Measurements from ENCODE around the gene KRTAP5-6.

The KRTAP5-6 gene

DNA sequence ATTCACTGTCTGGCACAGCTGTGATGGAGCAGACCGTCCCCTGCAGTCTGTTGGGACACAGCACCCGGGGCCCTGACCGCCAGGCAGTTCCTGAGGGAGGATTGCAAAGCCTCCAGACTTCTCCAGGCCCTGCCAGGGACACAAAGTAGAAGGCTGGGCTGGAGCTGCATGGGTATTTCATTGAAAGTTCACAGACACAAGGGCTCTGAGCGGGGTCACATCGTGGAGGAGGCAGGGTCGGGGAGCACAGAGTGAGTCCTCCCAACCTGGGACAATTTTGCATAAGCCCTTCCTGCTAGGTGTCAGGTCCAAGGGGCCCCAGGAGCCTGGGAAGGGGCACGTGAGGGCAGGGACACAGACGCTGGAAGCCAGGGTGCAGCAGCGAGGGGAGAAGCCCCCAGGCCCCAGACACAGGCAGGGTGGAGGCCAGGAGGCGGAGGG, 37.7 kb downstream of the KRTAP5-6 start:
- Mint-ChIP-seq H3K27ac (no peak overlapping the region), H3K9me3 (peaks cover 35% of the 10 kb centered on the region), H3K4me3 (no peak overlapping the region), H3K27me3 (ENCODE audit: low read depth) (peaks cover 41% of the 10 kb centered on the region), H3K36me3 (ENCODE audit: low read depth) (peaks cover 7% of the 10 kb centered on the region), H3K4me1 (peaks cover 5% of the 10 kb centered on the region)
- TF ChIP-seq, protein P1, sequence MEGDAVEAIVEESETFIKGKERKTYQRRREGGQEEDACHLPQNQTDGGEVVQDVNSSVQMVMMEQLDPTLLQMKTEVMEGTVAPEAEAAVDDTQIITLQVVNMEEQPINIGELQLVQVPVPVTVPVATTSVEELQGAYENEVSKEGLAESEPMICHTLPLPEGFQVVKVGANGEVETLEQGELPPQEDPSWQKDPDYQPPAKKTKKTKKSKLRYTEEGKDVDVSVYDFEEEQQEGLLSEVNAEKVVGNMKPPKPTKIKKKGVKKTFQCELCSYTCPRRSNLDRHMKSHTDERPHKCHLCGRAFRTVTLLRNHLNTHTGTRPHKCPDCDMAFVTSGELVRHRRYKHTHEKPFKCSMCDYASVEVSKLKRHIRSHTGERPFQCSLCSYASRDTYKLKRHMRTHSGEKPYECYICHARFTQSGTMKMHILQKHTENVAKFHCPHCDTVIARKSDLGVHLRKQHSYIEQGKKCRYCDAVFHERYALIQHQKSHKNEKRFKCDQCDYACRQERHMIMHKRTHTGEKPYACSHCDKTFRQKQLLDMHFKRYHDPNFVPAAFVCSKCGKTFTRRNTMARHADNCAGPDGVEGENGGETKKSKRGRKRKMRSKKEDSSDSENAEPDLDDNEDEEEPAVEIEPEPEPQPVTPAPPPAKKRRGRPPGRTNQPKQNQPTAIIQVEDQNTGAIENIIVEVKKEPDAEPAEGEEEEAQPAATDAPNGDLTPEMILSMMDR (IDR thresholded peaks at IDR 0.05; ENCODE audit: unreplicated experiment in 3 of 3), result no peak

DNA sequence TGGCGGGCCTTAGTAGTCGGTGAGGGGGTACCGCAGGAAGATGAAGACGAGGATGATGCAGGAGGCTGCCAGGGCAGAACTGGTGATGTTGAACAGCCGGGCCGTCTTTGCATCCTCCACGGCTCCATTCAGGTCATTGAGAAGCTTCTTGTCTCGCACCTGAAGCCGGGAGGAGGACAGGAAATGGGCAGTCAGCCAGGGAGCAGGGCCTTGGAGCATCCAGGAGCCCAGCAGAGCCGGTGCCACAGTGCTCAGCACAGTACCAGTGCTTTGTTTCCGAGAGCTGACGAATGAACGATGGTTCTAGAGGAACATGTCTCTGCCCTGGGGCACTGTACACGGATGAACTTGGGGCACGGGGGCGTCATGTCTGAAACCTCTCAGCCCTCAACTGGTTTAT, 38.3 kb downstream of the KRTAP5-6 start:
- Mint-ChIP-seq H3K4me1 (peaks cover under 1% of the 10 kb centered on the region), H3K27me3 (ENCODE audit: low read depth) (peaks cover 41% of the 10 kb centered on the region), H3K9me3 (peaks cover 36% of the 10 kb centered on the region), H3K36me3 (ENCODE audit: low read depth) (peaks cover 7% of the 10 kb centered on the region), H3K27ac (no peak overlapping the region), H3K4me3 (no peak overlapping the region)
- TF ChIP-seq, protein P1 (IDR thresholded peaks at IDR 0.05; ENCODE audit: unreplicated experiment in 3 of 3), result no peak

DNA sequence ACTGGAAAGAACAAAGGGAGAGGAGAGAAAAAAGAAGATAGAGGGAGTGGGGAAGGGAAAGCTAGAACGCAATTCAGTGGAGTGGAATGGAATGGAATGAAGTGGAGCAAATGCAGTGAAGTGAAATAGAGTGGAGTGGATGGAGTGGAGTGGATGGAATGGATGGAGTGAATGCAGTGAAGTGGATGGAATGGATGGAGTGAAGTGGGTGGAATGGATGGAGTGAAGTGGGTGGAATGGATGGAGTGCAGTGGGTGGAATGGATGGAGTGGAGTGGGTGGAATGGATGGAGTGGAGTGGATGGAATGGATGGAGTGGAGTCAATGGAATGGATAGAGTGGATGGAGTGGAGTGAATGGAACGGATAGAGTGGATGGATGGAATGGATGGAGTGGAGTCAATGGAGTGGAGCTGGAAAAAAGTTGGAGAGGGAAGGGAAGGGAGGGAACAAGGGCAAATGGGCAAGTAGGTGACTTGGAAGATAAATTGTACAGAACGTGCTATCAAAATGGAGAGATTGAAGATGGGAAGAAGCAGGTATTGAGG, 39.5 kb downstream of the KRTAP5-6 start:
- Mint-ChIP-seq H3K27ac (no peak overlapping the region), H3K36me3 (ENCODE audit: low read depth) (peaks cover 2% of the 10 kb centered on the region), H3K4me1 (no peaks in the 10 kb centered on the region), H3K27me3 (ENCODE audit: low read depth) (peaks cover 32% of the 10 kb centered on the region), H3K9me3 (peaks cover 36% of the 10 kb centered on the region), H3K4me3 (no peak overlapping the region)
- TF ChIP-seq, protein P1 (IDR thresholded peaks at IDR 0.05; ENCODE audit: unreplicated experiment in 3 of 3), result no peak

DNA sequence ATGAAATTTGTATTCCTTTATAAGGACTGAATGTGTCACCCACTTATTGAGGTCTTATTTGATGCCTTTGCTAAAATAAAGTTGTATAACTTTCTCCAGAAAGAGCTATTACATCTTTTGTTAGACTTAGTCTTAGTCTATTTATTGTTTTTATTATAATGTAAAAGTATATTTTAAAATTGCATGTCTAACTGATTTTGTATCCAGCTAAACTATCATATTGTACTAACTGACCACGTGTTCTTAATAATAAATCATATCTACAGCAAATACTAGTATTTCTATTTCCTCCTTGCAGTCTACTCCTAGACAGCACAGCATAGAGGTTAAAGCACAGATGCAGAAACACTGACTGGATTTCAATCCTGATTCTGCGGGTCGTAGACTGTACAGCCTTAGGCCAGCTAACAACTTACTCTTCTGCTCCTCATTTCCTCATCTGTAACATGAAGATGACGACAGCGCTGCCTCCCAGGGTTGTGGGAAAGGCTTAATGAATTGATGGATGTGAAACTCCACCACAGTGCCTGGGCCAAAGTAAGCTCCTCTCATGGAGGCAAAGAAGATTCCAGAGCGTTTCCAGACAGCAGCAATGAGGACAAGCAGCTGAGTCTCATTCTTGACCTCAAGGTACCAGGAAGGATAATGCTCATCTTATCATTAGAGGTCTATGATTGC, 40.2 kb downstream of the KRTAP5-6 start:
- H3K4me3 Mint-ChIP-seq, result no peak overlapping the region
- TF ChIP-seq, protein P1 (IDR thresholded peaks at IDR 0.05; ENCODE audit: unreplicated experiment in 3 of 3), result no peak
- H3K27me3 Mint-ChIP-seq (ENCODE audit: low read depth), result peaks cover 25% of the 10 kb centered on the region
- no peak overlapping the region for H3K27ac Mint-ChIP-seq
- H3K4me1 Mint-ChIP-seq, result no peaks in the 10 kb centered on the region
- H3K9me3 Mint-ChIP-seq, result peaks cover 36% of the 10 kb centered on the region
- no peaks in the 10 kb centered on the region for H3K36me3 Mint-ChIP-seq (ENCODE audit: low read depth)

DNA sequence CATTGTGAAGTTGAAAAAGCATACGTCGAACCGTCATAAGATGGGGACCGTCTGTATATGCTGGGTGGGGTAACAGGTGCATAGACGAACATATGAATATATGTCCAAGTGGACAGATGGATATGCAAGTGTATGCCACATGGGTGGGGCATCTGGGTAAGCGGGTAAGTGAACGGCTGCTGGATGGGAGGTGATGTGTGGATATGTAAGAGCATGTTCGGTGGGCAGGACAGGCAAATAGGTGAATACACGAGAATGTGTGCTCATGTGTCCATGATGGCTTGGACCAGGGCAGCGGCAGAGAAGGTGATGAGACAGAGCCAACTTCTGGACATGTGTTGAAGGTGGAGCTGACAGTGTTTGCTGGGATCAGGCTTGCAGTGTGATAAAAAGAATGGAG, 41.4 kb downstream of the KRTAP5-6 start:
- Mint-ChIP-seq H3K27me3 (ENCODE audit: low read depth) (peaks cover 19% of the 10 kb centered on the region), H3K4me1 (no peaks in the 10 kb centered on the region), H3K36me3 (ENCODE audit: low read depth) (no peaks in the 10 kb centered on the region), H3K9me3 (peaks cover 36% of the 10 kb centered on the region), H3K27ac (peak overlapping the region in 1 of 3 experiments; percentile 13), H3K4me3 (no peak overlapping the region)
- TF ChIP-seq, protein P1 (IDR thresholded peaks at IDR 0.05; ENCODE audit: unreplicated experiment in 3 of 3), result no peak

DNA sequence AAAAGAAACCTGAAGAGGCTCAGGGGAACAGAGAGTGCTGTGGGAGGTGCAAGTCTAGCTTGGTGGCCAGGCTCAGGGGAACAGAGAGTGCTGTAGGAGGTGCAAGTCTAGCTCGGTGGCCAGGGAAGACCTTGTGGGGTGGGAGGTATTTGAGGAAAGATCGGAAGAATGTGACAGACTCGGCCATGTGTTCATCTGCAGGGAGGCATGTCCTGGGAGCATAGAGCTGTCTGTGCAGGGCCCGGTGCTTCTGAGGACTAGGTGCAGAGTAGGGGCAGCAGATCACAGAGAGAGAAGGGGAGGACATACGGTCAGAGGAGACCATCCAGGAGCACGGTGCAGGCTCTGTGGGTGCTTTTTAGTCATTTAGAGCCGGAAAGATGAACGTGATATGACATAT, 42.6 kb downstream of the KRTAP5-6 start:
- no peak overlapping the region for H3K27ac Mint-ChIP-seq
- H3K27me3 Mint-ChIP-seq (ENCODE audit: low read depth), result peaks cover 19% of the 10 kb centered on the region
- no peaks in the 10 kb centered on the region for H3K36me3 Mint-ChIP-seq (ENCODE audit: low read depth)
- TF ChIP-seq, protein P1 (IDR thresholded peaks at IDR 0.05; ENCODE audit: unreplicated experiment in 3 of 3), result no peak
- no peaks in the 10 kb centered on the region for H3K4me1 Mint-ChIP-seq
- H3K9me3 Mint-ChIP-seq, result peaks cover 36% of the 10 kb centered on the region
- no peak overlapping the region for H3K4me3 Mint-ChIP-seq
